BLaER1 treated with 17β-estradiol and CSF1 and Interleukin-3, amounts not matched to agents 10 nM and 100 nM (cell line): Measurements from ENCODE around the gene MARCHF2.
A peak's percentile ranks its signal among the peaks of the same experiment; 100 is the strongest.
"Not testable (repeated sequence)": the region's sequence is repeated elsewhere in the genome, so short reads cannot be mapped to it uniquely, and the experiment has no call there.

Experiments
- H3K27ac ChIP-seq, 11 experiments: shearing (Covaris generic); formaldehyde crosslinking; 2 replicates each; pipeline ENCODE4 v1.8.1; 2022
- H3K27me3 ChIP-seq, 11 experiments: shearing (Covaris generic); formaldehyde crosslinking; 2 replicates each; pipeline ENCODE4 v1.8.1; 2022
- H3K36me3 ChIP-seq, 11 experiments: shearing (Covaris generic); formaldehyde crosslinking; 2 replicates each; pipeline ENCODE4 v1.8.1; 2022
- H3K4me1 ChIP-seq, 10 experiments: shearing (Covaris generic); formaldehyde crosslinking; 2 replicates each; pipeline ENCODE4 v1.8.1; 2022
- H3K4me2 ChIP-seq, 11 experiments: shearing (Covaris generic); formaldehyde crosslinking; 2 replicates each; pipeline ENCODE4 v1.8.1; 2022
- H3K4me3 ChIP-seq, 10 experiments: shearing (Covaris generic); formaldehyde crosslinking; 2 replicates each; pipeline ENCODE4 v1.8.1; 2022
- H3K9ac ChIP-seq, 11 experiments: shearing (Covaris generic); formaldehyde crosslinking; 2 replicates each; pipeline ENCODE4 v1.8.1; 2022
- H3K9me3 ChIP-seq, 11 experiments: shearing (Covaris generic); formaldehyde crosslinking; replicated peaks in 1 of 11; 2 replicates each; pipeline ENCODE4 v1.8.1; 2022
- H4K20me1 ChIP-seq, 11 experiments: shearing (Covaris generic); formaldehyde crosslinking; 2 replicates each; pipeline ENCODE4 v1.8.1; 2022
- Cebpa-rat ChIP-seq, 11 experiments: shearing (Covaris generic); IDR thresholded peaks; 2 replicates each; pipeline ENCODE4 v1.8.1; 2022

MARCHF2 gene

GRCh38 chr19:8441725-8442544, 28.8 kb downstream of the MARCHF2 start:
- Histone ChIP-seq H3K4me2 (no peak overlapping the region), H3K9ac (no peak overlapping the region), H3K4me1 (peaks cover 9 to 17% (median 15%) of the 10 kb centered on the region in 10 experiments), H3K27ac (no peak overlapping the region), H3K27me3 (no peaks in the 10 kb centered on the region), H4K20me1 (peaks cover 17 to 21% (median 19%) of the 10 kb centered on the region in 11 experiments), H3K4me3 (no peak overlapping the region), H3K36me3 (peaks cover 7 to 32% (median 11%) of the 10 kb centered on the region in 11 experiments), H3K9me3 (no peaks in the 10 kb centered on the region)
- no peak for TF ChIP-seq Cebpa-rat (IDR thresholded peaks at IDR 0.05)

GRCh38 chr19:8444140-8444676, 31.1 kb downstream of the MARCHF2 start:
- Histone ChIP-seq H3K27ac (peak overlapping the region; percentile 98 to 100 (median 99)), H3K36me3 (peaks cover 15 to 36% (median 33%) of the 10 kb centered on the region in 11 experiments), H4K20me1 (peaks cover 40 to 43% (median 42%) of the 10 kb centered on the region in 11 experiments), H3K4me2 (peak overlapping the region; percentile 65 to 85 (median 78)), H3K4me1 (peaks cover 32 to 40% (median 38%) of the 10 kb centered on the region in 10 experiments), H3K9ac (peak overlapping the region; percentile 99 to 100 (median 99)), H3K4me3 (peak overlapping the region; percentile 90 to 99 (median 96))
- H3K9me3 ChIP-seq, H3K27me3 ChIP-seq: not testable (repeated sequence)

- Histone ChIP-seq H3K27ac (peak within 1 kb of the TSS; percentile 98 to 100 (median 99)), H3K4me1 (peaks cover 37 to 43% (median 42%) of the 10 kb centered on the region in 10 experiments), H4K20me1 (peaks cover 45 to 50% (median 49%) of the 10 kb centered on the region in 11 experiments)
These were observed 31.8 kb downstream of the MARCHF2 start, which contains the start of gene HNRNPM for GRCh38 chr19:8444677-8445487. HNRNPM (plus strand) TSS chr19:8444975; CDS start chr19:8444999, 24 bp downstream.

GRCh38 chr19:8445488-8446001, 32.4 kb downstream of the MARCHF2 start:
- H3K9ac ChIP-seq = peak overlapping the region; percentile 99 to 100 (median 99)
- peak overlapping the region; percentile 90 to 99 (median 96) for H3K4me3 ChIP-seq
- H4K20me1 ChIP-seq = peaks cover 52 to 56% (median 55%) of the 10 kb centered on the region in 11 experiments
- H3K27ac ChIP-seq = peak overlapping the region; percentile 98 to 100 (median 99)
- H3K9me3 ChIP-seq = no peaks in the 10 kb centered on the region
- no peaks in the 10 kb centered on the region for H3K27me3 ChIP-seq
- H3K36me3 ChIP-seq = peaks cover 12 to 49% (median 41%) of the 10 kb centered on the region in 11 experiments; a peak in 21 of 22 replicates
- peaks cover 42 to 50% (median 47%) of the 10 kb centered on the region in 10 experiments for H3K4me1 ChIP-seq
- no peak for TF ChIP-seq Cebpa-rat (IDR thresholded peaks at IDR 0.05)
- H3K4me2 ChIP-seq = peak overlapping the region; percentile 76 to 99 (median 85)

More at GRCh38 chr19:8444677-8445487, 31.8 kb downstream of the MARCHF2 start, which contains the start of gene HNRNPM:
- Histone ChIP-seq H3K9me3 (no peaks in the 10 kb centered on the region), H3K4me2 (peak within 1 kb of the TSS; percentile 79 to 99 (median 85)), H3K36me3 (peaks cover 12 to 42% (median 34%) of the 10 kb centered on the region in 11 experiments; a peak in 21 of 22 replicates), H3K9ac (peak within 1 kb of the TSS; percentile 99 to 100 (median 99)), H3K4me3 (peak within 1 kb of the TSS; percentile 90 to 99 (median 96)), H3K27me3 (no peaks in the 10 kb centered on the region)
- no peak for TF ChIP-seq Cebpa-rat (IDR thresholded peaks at IDR 0.05)

- Histone ChIP-seq H3K27me3 (no peaks in the 10 kb centered on the region), H3K27ac (peak overlapping the region; percentile 98 to 100 (median 99); a peak in 21 of 22 replicates), H3K36me3 (peaks cover 12 to 55% (median 47%) of the 10 kb centered on the region in 11 experiments; a peak in 21 of 22 replicates), H3K4me2 (peak overlapping the region; percentile 76 to 99 (median 85)), H4K20me1 (peaks cover 58 to 63% (median 62%) of the 10 kb centered on the region in 11 experiments), H3K9ac (peak overlapping the region; percentile 99 to 100 (median 99)), H3K4me3 (peak overlapping the region; percentile 90 to 99 (median 96)), H3K4me1 (peaks cover 47 to 56% (median 51%) of the 10 kb centered on the region in 10 experiments), H3K9me3 (no peaks in the 10 kb centered on the region)
- no peak for TF ChIP-seq Cebpa-rat (IDR thresholded peaks at IDR 0.05)
These were observed 33.1 kb downstream of the MARCHF2 start for GRCh38 chr19:8446061-8446709.

- no peaks in the 10 kb centered on the region for H3K27me3 ChIP-seq
- H3K4me1 ChIP-seq = peaks cover 68 to 82% (median 75%) of the 10 kb centered on the region in 10 experiments
- no peak overlapping the region; a peak in 1 of 22 replicates for H3K9ac ChIP-seq
- H3K4me2 ChIP-seq = peak overlapping the region; percentile 2 to 66 (median 36); a peak in 16 of 22 replicates
- no peaks in the 10 kb centered on the region for H3K9me3 ChIP-seq
- no peak overlapping the region for H3K27ac ChIP-seq
- TF ChIP-seq Cebpa-rat (IDR thresholded peaks at IDR 0.05) = no peak
- peaks cover 47 to 92% (median 83%) of the 10 kb centered on the region in 11 experiments for H3K36me3 ChIP-seq
- peaks cover 95 to 99% (median 98%) of the 10 kb centered on the region in 11 experiments for H4K20me1 ChIP-seq
- H3K4me3 ChIP-seq = no peak overlapping the region
These were observed 36.7 kb downstream of the MARCHF2 start for GRCh38 chr19:8449830-8450229.

- Histone ChIP-seq H3K9ac (no peak overlapping the region), H4K20me1 (peaks cover 98 to 100% (median 100%) of the 10 kb centered on the region in 11 experiments), H3K27me3 (no peaks in the 10 kb centered on the region), H3K9me3 (no peaks in the 10 kb centered on the region), H3K4me3 (no peak overlapping the region), H3K4me1 (peaks cover 65 to 84% (median 75%) of the 10 kb centered on the region in 10 experiments), H3K27ac (no peak overlapping the region), H3K36me3 (peaks cover 61 to 100% (median 95%) of the 10 kb centered on the region in 11 experiments), H3K4me2 (peak overlapping the region in 10 of 11 experiments; percentile 17 to 52 (median 38); a peak in 20 of 22 replicates)
- TF ChIP-seq Cebpa-rat (IDR thresholded peaks at IDR 0.05) = no peak
These were observed 38.3 kb downstream of the MARCHF2 start for GRCh38 chr19:8451377-8451776.

- peaks cover 61 to 100% (median 95%) of the 10 kb centered on the region in 11 experiments for H3K36me3 ChIP-seq
- H3K9me3 ChIP-seq = no peaks in the 10 kb centered on the region
- H4K20me1 ChIP-seq = peaks cover 98 to 100% (median 100%) of the 10 kb centered on the region in 11 experiments
- no peak overlapping the region for H3K27ac ChIP-seq
- no peaks in the 10 kb centered on the region for H3K27me3 ChIP-seq
- H3K4me2 ChIP-seq = peak overlapping the region in 10 of 11 experiments; percentile 17 to 52 (median 38); a peak in 20 of 22 replicates
- H3K4me1 ChIP-seq = peaks cover 60 to 84% (median 73%) of the 10 kb centered on the region in 10 experiments
- TF ChIP-seq Cebpa-rat (IDR thresholded peaks at IDR 0.05) = no peak
- H3K9ac ChIP-seq = no peak overlapping the region
- no peak overlapping the region for H3K4me3 ChIP-seq
These were observed 38.8 kb downstream of the MARCHF2 start for GRCh38 chr19:8451885-8452284.
